Stimulated activated CD4-positive, alpha-beta T cell treated with anti-CD3 and anti-CD28 coated beads, TNF-alpha, amount 100 ng/mL, for 24 hours (primary cell): Measurements from ENCODE around the gene CD300A.
"Not testable (repeated sequence)": the region's sequence is repeated elsewhere in the genome, so short reads cannot be mapped to it uniquely, and the experiment has no call there.

Experiments
- DNase-seq, 3 experiments: peaks; one replicate each; pipeline ENCODE4 v3.0.0-alpha.2; 2020; ENCODE audit warnings: low read depth in 3 of 3

The CD300A gene

DNA sequence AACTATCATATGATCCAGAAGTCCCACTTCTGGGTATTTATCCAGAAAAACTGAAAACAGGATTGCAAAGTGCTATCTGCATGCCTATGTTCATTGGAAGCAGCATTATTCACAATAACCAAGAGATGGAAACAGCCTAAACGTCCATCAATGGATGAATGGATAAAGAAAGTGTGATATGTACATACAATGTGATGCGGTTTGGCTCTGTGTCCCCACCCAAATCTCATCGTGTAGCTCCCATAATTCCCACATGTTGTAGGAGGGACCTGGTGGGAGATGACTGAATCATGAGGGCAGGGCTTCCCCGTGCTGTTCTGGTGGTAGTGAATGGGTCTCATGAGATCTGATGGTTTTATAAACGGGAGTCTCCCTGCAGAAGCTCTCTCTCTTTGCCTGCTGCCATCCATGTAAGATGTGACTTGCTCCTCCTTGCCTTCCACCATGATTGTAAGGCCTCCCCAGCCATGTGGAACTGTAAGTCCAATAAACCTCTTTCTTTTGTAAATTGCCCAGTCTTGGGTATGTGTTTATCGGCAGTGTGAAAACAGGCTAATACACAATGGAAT is 52.1 kb downstream of the CD300A start:
- not testable (repeated sequence) for DNase-seq

DNA sequence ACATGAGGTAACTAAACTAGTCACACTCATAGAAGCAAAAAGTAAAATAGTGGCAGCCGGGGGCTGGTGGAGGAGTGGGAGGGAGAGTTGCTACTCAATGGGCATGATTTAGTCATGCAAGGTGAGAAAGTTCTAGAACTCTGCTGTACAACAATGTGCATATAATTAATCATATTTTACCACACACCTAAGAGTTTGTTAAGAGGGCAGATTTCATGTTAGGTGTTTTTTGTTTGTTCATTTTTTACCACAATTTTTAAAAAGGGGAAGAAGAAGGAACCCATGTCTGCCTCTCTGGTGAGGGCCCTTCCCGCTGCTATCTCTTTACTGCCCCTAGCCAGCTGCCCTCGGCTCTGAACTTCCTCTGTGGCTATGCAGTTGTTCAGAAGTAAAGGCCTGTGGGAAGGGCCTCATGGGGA is 53.6 kb downstream of the CD300A start:
- DNase-seq, result no peak

DNA sequence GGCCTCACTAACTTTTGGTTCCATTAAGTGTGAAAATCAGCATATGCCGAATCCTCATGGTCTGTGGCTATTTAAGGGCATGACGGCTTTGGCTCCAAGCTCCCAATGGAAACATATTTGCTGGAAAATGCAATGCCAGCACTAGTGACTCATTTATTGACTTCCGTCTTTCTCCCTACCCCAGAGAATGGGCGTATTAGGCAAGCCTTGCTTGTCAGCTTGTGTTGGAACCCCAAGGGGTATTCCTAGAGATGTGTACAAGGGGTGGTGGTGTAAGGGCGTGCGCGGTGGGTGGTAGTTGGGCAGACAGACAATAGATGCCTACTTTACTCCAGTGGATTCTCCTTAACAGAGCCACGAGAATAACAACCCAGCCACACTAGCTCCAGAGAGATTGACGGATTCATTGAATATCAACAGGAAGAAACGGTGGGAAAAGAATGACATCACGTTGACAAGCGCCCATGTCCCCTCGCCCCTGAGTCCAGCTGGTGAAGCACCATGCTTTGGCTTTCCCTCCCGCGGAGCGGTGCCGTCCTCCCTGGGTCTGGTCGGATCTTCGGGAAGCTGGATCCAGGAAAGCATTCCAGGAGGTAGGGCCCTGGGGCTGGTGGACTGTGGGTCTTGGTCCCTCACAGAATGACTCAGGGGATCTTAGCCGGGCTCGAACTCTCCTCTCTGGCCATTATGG is 54.5 kb downstream of the CD300A start:
- no peak for DNase-seq

DNA sequence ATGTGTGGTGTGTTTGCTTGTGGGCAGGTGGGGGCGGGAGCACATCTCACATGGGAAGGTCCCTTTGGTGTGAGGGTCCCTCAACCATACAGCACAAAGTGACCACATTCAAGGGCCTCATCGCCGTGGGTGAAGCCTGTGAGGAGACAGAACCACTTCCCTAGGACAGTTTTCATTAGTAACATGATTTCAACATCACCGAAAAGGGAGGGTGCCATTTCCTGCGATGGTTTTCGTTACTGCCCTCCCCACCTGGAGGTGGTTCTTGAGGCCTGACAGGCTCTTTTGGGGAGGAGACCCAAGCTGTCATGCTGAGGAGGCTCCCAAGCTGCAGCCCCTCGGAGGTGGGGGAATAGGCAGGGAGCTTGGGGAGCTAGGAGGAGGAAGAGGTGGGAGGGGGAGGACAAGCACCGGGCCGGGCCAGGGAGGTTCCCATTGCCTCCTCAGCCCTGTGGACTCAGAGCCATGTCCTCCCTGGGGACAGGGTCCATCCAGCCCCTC is 55.3 kb downstream of the CD300A start:
- no peak for DNase-seq

DNA sequence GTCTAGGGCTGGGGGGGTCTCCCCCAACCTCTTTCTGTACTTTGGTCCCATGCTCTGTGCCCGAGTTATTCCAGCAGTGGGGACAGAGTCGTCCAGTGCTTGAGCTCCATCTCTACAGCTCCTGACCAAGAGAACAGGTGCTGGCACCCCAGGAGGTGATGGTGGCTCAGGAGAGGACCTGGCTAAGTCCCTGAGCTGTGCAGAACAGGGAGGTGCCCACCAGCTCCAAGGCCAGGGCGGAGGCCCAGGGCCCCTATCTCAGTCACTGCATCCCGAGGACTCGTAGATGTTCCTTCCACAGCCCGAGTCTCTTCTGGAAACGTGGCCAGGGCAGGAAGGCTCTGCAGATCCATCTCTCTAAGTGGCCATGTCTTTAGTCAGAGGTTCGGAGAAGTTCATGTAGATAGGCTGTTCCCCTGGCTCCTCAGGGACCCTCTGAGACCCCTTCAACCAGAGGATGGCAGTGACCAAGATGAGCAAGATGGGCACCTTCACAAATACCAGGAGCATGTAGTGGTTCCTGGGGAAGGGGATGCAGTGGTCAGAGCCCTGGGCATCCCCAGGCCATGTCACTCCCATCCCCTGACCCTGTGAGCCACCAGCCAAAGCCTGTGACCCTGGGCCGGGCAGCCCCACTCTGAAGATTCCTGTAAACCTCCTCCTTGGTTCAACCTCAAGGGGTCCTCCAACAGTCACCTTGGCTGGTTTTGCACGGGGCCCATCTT is 56.1 kb downstream of the CD300A start:
- no peak for DNase-seq

DNA sequence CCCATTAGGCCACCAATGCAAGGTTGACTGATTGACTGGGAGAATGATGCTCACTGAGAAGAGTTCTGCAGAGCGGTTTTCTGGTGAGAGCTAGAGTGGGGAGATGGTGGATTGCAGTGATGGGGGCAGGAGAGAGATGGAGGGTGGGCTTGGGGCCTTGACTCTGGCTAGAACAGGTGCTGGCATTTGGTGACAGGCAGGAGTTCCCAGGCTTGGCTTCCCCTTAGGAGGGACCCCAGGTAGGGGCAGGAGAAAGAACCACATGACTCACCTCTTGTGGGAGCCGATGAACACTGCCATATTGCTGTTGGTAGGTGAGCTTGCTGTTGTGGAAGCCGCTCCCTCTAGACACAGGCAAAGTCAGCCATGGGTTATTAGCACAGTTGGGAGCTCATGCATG is 56.9 kb downstream of the CD300A start:
- no peak for DNase-seq

DNA sequence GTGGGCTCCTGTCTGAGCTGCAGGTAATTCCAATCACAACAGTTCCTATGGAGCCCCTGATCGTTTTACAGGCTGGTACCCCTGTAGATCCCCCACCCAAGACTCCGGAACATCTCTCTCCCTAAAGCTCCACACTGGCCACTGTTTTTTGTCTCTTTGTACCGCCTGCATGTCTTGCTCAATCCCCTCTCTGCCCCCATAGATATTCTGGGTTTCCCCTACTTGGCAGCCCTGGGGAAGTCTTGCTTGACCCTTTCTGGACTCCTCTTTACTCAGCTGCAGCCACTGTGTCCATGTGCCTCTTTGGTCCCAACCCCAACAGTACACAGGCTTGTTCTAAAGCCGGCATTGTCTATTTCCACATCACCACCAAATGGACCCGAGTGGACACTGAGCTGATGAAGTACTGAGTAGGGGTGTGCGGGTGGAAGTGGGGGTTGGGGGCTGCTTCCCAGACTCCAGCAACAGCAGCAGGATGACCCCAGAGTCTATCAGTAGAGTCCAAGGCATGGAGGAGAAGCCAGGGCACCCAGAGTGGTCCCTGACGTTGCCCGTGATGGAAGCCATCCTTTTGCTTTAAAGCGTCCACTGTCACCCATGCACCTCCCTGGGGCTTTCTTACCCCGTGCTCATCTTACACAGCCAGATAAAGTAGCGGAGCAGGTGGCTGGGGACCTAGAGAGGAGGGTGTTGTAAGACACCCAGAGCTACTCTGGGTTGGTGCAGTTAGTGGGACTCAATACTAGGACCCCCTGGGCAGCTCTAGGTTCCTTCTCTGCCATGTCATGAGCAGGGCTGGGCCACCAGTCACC is 58.4 kb downstream of the CD300A start:
- DNase-seq, result no peak

DNA sequence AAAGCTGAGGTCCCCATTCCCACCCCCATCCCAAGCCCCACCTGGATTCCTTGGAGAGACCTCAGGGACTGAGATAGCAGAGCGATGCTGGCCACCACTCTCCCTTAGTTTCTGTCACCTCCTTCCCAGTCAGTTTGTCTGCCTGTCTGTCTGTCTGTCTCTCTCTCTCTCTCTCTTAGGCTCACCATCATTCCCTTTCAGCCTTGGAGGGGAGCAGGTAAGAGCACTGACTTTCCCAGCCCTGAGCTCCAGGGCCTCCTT is 59.0 kb downstream of the CD300A start:
- no peak for DNase-seq

DNA sequence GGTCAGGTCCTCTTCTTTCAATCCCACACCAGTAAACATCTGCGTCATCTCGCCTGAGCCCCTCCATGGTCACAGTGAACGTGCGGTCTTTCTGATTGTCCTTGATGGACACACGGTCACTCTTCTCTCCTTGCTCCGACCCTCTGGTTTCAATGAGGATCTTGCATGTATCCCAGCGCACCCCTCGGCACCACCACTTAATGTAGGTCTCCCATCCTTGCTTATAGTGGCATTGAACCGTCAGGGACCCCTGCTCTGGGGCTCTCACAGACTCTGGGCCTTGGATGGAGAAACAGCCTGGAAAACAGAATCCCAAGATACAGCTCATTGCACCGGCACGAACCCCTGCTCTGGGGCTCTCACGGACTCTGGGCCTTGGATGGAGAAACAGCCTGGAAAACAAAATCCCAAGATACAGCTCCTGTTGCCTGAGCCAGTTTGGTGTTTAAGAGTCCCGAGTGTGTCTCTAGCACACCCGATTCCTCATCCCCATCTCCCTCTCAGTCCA is 59.4 kb downstream of the CD300A start:
- DNase-seq, result no peak

DNA sequence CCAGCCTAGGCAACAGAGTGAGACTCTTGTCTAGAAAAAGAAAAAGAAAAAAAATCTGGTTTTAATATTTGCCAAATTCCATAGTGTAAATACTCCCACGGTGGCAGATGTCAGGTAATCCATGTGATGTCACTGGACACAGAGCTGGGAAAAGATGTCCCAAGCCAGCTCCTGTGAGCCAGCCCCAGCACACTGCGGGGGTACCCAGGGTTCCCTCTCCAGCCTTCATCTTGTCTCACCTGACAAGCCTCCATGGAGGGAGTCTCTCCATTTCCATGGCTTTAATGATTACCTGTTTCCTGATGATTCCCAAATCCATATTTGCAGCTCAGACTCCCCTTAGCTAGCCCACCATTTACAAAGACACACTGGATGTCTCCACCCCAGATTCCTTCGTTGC is 60.2 kb downstream of the CD300A start:
- no peak for DNase-seq

DNA sequence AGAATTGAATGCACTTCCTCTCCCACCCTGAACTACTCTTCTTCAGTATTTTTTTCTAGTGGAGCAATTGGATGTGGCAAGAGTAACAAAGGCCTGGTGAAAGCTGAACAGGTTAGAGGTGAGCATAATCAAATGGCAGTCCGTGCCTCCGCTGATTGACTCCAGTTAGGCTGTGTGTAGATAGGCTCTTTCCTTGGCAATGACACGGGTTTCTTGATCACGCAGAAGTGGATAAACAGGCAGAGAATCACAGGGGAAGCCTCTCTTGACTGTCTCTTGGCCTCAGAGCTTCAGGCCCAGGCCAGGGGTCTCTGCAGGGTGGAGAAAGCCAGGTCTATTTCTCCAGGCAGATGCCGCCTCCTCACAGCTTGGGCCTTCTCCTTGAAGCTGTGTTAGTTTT is 60.6 kb downstream of the CD300A start:
- no peak for DNase-seq

DNA sequence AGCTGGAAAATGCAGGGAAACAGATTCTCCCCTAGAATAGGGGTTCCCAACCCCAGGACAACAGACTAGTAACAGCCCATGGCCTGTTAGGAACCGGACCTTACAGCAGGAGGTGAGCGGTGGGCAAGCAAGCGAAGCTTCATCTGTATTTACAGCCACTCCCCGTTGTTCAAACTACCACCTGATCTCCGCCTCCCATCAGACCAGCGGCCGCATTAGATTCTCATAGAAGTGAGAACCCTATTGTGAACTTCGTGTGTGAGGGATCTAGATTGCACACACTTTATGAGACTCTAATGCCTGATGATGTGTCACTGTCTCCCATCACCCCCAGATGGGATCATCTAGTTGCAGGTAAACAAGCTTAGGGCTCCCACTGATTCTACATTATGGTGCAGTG is 61.3 kb downstream of the CD300A start:
- no peak for DNase-seq

DNA sequence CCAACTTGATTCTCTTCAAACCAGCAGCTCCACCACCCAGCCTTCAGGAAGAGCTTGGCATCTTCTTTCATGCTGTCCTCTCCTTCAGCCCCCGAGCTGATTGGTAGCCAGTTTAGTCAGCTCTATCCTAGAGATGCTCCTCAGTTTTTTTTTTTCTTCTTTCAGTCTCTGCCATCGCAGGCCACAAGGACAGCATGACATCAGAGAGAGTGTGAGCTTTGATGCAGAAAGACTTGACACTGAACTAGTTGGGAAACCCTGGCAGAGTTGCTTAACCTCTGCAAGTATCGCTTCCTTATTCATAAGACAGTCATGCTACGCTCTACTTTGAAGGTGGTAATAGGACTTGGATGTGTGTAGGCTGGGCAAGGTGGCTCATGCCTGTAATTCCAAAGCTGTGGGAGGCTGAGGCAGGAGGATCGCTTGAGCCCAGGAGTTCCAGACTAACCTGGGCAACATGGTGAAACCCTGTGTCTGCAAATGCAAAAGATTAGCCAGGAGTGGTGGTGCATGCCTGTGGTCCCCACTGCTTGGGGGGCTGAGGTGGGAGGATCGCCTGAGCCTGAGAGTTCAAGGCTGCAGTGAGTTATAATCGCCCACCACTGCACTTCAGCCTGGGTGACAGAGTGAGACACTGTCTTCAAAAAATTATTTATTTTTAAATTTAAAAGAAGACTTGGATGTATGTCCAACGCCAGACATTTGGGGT is 62.2 kb downstream of the CD300A start:
- DNase-seq, result no peak

DNA sequence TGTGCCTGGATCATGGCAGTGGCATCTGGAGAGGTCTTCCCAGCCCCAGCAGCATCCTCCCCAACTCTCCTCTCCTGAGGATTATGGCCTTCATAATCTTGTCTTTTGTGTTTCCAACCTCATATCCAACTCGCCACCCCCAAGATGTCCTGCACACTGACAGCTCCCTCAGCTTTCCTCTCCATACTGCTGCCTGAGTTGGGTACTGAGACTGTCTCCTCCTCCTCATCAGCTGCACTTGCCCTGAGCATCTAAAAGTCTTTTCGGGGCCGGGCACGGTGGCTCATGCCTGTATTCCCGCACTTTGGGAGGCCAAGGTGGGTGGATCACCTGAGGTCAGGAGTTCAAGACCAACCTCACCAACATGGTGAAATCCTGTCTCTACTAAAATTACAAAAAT is 62.8 kb downstream of the CD300A start:
- DNase-seq, result no peak

DNA sequence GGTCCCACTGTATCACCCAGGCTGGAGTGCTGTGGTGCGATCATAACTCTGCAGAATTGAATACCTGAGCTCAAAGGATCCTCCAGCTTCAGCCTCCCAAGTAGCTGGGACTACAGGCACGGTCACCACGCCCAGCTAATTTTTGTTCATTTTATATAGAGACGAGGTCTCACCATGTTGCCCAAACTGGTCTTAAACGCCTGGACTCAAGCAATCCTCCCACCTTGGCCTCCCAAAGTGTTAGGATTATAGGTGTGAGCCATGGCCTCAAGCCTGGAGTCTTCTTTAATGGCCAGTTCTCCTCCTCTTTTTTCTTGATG is 64.4 kb downstream of the CD300A start:
- DNase-seq, result no peak

DNA sequence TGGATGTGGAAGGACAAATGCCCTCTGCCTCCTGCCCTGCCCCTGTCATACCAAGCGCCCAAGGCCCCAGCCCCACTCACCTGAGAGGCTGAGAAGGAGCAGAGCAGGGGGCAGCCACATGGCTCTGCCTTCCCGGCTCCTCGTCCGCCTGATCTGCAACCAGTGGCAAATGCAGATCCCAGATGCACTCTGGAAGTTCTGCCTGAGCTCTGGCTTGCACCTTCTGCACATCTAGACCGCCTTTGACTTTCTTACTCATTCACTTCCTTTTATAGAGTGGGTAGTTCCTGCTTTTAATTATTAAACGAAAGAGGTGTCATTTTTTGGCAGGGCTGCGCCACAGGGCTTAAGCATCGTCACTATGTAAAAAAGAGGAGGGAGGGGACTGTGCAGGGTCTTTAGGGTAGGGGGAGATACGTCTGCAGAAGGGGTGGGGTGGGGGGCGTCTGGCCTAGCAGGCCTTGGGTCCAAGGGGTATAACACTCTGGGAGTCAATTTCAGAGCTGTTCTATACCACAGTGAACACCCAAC is 64.9 kb downstream of the CD300A start, which contains the start of gene CD300LB:
CD300LB (minus strand) TSS at position 245 of the 531 bp plus-strand sequence; CDS start at position 120, 125 bp downstream.
- DNase-seq, result no peak

DNA sequence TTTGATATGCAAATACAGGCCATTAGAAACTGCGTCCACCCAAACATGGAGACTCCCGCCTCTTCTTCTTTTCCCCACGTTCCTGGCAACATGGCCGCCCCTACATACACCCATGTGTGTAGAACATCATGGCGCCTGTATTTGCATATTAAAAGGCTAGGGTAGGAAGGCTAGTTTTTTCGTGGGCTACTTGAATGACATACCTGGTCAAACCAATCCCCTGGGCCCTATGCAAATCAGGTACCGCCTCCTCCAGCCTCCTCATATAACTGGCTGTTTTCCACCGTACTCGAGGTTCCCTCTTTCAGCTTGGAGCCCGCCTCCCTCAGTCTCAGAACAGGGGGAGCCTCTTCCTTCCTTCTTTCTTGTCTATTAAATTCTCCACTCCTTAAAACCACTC is 65.7 kb downstream of the CD300A start:
- no peak for DNase-seq
